ENCODE results near the gene MRPS18C.

- no peak for TF ChIP-seq CTCF (IDR thresholded peaks at IDR 0.05)
- no peak for TF ChIP-seq POLR2A (IDR thresholded peaks at IDR 0.05)
- TF ChIP-seq POLR2AphosphoS5 (IDR thresholded peaks at IDR 0.05), result no peak
Measured at GRCh38 chr4:83473423-83473822, 17.6 kb downstream of the MRPS18C start.
